GM21447 (cell line): Measurements from ENCODE around the gene ALDH9A1.
"Not testable (repeated sequence)": the region's sequence is repeated elsewhere in the genome, so short reads cannot be mapped to it uniquely, and the experiment has no call there.

Source experiments
- ATAC-seq: cut with Tn5 transposase; IDR thresholded peaks from one replicate; pipeline ENCODE4 v1.9.1; 2021; ENCODE audit not compliant: unreplicated experiment

Gene ALDH9A1

DNA sequence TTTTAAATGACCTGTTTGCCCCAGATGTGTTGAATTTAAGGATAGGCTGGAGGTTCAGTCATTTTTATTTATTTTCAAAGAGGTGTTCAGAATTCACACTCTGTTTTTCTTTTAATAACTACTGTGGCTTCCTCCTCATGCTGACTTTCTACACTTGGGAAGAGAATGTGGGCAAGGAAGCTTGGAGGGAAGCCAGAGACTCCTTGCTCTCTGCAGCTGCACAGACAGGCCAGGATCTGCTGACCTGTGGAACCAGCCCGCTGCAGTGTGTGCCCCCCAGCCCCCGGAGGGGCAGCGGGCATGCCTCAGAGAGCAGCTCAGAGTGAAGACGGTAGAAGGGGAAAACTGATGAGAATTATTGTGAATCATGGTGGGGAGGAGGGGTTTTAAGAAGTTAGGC lies 50.4 kb downstream of the ALDH9A1 start:
- ATAC-seq, result no peak

DNA sequence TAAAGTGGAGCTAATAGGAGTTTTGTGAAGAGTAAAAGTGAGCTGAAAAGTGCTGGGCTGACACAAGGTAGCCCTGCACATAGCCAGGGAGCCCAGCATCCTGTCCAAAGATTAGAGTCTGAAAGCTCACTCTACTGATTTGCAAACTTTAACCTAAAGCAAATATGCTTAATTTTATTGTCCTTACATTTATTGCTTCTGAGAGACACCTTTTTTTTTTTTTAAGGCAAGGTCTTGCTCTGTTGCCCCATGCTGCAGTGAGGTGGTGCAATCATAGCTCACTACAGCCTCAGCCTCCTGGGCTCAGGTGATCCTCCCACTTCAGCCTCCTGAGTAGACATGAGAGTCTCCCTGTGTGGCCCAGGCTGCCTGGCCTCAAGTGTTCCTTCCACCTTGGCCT lies 50.8 kb downstream of the ALDH9A1 start:
- no peak for ATAC-seq

- peak; percentile 42 for ATAC-seq
Measured at GRCh38 chr1:165645654-165646366, 52.6 kb downstream of the ALDH9A1 start.

- ATAC-seq, result no peak
Measured at GRCh38 chr1:165644064-165644735, 54.2 kb downstream of the ALDH9A1 start.

DNA sequence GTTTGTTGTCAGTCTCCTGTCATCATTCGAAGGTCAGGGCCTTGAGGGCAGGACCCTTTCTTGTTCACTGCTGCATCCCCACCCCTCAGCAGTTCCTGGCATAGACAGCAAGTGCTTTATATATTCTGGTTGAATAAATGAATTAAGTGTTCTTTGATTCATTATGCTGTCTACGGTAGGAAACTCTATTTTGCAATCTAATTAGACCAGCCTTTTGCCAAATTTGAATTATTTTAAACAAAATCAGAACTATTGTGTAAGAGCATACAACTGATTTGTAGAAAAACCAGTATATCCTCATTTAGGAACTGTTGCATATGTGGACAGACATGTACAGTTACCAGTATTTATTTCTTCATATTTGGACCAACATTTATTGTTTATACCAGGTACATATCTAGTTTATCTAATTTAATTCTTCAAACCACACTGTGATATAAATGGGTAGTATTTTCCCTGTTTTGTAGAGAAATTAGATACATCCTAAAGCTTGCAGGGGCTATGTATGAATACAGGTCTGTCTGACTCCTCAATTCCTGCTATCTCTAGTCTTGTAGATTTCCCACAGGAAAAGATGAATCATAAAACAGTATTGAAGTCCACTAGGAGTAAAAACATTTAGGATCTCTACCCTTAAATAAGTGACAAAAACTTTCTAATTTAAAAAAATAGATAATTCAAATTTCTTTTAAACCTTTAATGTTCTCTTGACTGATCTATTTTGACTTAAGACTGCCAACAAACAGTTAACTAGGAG lies 57.0 kb downstream of the ALDH9A1 start:
- ATAC-seq, result no peak

- ATAC-seq, result peak; percentile 36
Measured at GRCh38 chr1:165639821-165640623, 58.3 kb downstream of the ALDH9A1 start.

- ATAC-seq, result not testable (repeated sequence)
Measured at GRCh38 chr1:165638211-165638610, 60.2 kb downstream of the ALDH9A1 start.

DNA sequence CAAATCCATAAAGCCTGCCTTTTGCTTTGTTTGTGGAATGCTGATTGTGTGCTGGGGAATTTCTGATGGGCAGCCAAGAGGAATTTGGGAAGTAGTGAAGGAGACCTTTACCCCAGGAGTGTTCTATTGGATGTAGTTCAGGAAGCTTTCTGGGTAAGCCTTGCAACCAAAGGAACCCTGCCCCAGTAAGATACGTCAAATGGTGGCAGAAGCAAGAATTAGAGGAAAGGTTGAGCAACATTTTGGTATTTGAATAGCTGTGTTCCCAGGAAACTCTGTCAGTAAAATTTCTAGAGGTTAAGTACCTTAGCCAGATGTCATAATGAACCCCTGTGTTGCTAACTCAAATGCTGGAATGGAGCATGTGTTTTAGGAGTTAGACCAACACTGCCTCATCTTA lies 60.9 kb downstream of the ALDH9A1 start:
- ATAC-seq, result no peak

GRCh38 chr1:165635823-165636222 lies 62.5 kb downstream of the ALDH9A1 start:
- no peak for ATAC-seq

GRCh38 chr1:165635329-165635728 lies 63.0 kb downstream of the ALDH9A1 start:
- no peak for ATAC-seq

DNA sequence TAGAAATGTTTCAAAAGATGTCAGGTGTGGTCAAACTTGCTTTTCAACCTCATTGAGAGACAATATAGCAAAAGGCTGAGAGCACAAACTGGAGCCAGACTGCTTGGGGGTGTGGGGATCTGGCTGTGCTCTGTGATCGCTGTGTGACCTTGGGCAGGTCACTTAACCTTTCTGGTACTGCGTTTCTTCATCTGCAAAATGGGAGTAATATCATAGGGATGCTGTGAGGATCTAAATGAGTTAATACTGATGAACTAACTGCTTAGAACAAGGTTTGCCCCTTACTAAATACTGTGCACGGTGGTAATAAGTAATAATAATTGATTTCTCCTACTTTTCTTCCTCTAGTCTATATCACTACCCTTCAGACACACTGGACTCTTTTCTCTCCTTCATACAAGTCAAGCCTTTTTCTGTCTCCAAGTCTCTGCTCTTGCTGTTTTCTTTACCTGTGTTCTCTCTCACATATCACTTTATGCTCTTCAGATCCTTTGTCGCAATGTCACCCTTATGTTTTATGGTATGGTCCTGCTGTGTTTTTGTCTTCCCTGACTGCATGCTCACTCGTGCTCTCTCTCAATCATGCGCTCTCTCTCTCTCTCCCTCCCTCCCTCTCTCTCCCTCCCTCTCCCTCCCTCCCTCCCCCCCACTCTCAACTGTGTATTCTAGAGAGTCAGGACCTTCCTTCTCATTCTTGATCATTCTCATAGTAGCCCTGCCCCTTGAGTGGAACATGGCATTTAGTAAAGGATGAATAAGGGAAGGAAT lies 64.0 kb downstream of the ALDH9A1 start:
- ATAC-seq, result no peak

GRCh38 chr1:165633614-165634013 lies 64.7 kb downstream of the ALDH9A1 start:
- ATAC-seq, result no peak

- no peak for ATAC-seq
Measured at GRCh38 chr1:165632491-165632890, 65.9 kb downstream of the ALDH9A1 start.

DNA sequence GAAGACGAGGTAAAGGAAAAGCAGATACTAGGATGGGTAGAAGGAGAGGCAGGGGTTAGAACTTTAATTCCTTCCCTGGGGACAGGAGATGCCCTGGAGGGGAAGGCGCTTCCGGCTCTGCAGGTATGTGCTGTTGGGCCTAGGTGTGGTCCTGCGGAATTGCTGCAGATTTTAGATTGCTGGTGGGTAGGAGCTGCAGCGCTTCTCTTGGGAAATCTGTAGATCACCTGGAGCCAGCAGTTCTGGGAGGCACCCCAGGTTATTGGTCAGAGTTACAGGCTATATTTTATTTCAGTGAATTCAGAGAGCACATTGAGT lies 66.3 kb downstream of the ALDH9A1 start:
- ATAC-seq, result no peak

DNA sequence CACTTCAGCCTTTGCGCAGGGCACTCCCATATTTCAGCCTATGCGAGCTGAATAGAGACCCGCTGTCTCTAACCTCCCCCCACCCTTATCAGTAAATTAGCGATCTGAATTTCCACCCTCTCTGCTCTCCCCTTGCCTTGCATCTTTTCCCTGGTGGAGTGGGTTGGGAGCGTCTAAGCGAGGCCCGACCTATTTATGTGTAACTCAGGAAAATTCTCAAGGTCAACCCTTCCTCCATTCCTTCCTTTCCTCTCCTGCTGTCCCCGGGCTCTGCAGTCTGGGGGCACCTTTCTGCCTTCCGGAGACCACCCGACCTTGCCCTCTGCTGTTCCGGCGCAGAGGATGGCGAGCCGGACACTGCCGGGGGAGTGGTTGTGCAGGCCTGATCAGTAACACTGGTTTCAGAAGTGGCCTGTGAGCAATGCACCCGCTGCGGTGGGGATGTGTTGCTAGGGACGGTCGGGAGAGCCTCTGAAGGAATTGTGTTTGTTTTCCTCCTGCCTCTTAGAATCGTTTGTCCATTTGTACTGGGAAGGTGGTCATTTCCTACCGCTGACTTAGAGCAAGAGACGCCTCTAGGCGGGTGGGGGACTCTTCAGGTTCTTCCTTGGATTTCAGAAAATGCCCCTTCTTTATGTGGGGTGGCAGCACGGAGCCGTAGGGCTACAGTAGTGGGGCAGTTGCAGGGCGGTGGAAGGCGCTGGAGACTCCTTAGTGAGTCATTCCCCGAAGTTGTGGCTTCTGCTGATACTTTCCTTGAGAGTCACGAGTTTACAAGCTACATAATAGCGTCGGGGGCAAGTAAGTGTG lies 66.8 kb downstream of the ALDH9A1 start:
- ATAC-seq, result peak; percentile 39

- peak; percentile 72 for ATAC-seq
Measured at GRCh38 chr1:165630629-165631341, 67.6 kb downstream of the ALDH9A1 start, which contains the start of gene MGST3. Gene MGST3, plus strand, starts transcription at chr1:165631234. Its CDS starts 18,614 bp downstream, at chr1:165649848.

DNA sequence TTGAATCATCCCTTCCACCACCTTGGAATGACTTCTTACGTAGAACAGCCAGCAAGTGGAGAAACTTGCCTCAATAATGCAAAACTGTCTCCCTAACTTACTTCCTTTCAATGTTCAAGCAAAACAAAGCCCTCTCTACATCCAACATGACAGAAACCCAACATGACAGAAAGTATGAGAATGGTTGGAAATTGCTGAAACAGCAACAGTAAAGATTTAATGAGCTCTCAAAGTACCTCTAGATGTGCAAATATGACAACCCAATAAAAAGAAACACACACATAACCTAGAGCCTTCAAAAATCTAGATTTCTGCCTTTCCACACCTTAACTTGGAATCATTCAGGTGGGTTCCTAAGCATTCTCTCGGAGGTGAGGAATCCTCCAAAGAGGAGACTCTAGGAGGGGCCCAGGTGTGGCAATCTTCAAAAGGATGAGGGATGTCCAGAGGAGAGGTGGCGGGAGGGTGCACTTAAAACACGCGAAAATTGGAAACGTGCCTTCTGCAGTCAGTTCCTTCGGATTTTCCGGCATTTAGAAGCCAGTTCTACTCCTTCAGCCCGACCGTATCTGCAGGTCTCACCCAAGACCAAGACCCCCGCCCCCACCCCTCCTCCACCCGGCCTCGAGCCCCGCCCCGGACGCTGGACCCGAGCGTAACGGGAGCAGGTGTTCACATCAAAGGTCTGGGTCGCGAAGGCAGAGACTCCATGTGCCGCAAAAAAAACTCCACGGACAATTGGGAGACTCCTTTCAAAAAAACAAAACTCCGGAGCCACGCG lies 68.3 kb downstream of the ALDH9A1 start:
- ATAC-seq, result peak; percentile 2

DNA sequence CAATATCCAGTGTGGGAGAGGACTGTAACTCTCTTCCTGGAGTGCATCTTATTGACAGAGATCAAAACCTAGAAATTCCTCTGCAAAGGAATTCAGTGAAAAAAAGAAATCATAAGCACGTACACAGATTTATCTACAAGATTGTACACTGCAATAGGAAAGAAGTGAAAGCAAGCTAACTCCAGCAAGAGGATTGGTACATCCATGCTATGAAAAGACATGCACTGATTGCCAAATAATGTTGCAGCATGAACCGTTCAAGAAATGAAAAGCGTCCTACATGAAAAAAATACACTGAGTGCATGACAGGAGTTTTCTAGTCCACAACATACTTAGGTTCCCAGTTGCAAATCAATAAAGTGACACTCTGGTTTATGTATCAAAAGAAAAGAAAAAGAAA lies 69.2 kb downstream of the ALDH9A1 start:
- no peak for ATAC-seq
